Kidney glomerular epithelial cell (primary cell): ENCODE measurements around the gene TANC1.
"Not testable (repeated sequence)": the region's sequence is repeated elsewhere in the genome, so short reads cannot be mapped to it uniquely, and the experiment has no call there.

Source experiments
- DNase-seq: peaks from one replicate; lab custom pipeline; 2025; lab: John Stamatoyannopoulos, UW

Gene TANC1

GRCh38 chr2:159140070-159140769 is 171.8 kb downstream of the TANC1 start:
- DNase-seq: no peak

DNA sequence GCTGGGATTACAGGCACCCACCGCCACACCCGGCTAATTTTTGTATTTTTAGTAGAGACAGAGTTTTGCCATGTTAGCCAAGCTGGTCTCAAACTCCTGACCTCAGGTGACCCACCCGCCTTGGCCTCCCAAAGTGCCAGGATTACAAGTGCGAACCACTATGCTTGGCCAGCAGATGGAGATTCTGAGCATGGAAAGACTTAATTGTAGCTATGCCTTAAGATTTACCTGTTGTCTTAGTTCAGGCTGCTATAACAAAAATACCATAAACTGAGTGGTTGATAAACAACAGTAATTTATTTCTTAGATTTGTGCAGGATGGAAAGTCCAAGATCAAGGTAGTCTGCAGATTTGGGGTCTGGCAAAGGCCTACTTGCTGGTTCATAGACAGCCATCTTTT is 172.4 kb downstream of the TANC1 start:
- not testable (repeated sequence) for DNase-seq

DNA sequence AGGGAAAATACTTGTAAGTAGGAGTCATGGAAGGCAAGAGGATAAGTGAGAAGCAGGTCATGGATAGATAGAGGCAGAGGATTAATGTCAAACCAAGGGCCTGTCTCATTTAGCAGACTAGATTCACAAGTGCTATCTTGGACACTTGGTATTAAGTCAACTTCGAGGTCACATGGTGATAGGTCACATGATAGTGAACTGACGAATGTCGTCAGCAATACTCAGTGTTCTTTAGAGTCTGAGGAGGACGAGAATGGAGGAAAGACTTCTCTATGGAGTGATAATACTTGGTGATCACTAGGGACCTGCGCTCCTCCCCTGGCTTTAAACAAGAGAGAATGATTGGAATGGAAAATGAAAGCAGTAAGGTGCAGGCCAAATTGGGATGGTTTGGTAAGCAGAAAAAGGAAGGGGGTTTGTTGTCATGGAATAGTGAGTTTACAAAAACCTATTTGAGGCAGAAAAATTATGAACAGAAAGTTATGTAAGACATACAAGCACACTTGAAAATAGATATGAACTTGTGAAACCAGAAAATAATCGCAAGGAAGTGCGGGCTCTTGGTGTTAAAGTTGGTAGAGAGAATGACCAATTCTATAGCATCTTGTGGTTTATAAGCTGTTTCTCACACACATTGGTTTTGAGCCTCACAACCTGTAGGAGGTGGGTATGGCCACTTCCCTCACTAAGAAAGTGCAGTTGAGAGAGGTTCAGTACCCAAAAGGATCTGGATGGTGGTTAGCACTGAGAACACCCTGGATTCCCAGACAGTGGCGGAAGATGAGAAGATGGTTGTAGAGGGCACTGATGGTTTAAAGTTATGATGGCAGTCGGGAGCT is 176.6 kb downstream of the TANC1 start:
- no peak for DNase-seq

DNA sequence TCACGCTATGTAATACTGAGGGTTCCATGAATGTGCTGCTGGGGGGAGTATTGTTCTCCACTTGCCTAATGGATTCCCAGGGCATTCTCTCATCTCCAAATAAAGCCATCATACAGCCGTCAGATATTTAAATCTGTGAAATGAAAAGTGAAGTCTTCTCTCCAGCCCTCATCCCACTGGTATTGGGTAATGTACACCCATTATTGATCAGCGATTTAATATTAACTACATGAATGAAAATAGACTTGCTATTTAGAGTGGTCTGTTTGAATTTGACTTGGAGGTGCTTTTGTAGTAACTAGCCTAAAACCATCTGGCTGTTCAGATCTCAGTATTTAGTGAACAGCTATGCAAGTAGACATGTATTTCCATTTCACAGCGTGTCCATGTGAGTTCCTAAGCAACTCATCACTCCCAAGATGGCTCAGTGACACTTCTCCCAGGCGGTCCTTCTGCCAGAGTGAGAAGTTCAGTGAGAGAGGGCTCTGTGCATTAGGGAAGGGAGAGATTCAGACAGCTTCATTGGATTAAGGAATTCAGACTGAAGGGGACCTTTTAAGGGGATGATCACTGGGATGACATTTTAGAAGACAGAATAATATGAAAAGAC is 177.4 kb downstream of the TANC1 start:
- no peak for DNase-seq

GRCh38 chr2:159146996-159147666 is 178.7 kb downstream of the TANC1 start:
- no peak for DNase-seq

DNA sequence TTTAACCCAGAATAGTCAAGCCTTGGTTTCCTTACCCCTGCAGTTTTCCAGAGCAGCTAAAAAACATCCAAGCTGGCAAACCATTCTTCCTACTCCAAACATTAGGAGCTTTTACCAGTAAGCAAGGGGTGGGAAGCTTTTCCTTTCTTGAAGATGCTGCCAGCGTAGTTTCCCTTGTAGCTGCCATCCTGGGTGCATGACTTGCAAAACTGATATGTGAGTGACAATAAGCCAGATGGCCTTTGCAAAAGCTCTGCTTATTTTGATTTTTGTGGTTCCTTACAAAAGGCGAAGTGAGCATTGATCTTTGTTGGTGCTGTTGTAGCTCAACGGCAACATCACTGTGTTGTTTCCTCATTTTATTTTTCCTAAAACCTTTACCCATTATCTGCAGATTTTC is 179.2 kb downstream of the TANC1 start:
- DNase-seq: no peak

DNA sequence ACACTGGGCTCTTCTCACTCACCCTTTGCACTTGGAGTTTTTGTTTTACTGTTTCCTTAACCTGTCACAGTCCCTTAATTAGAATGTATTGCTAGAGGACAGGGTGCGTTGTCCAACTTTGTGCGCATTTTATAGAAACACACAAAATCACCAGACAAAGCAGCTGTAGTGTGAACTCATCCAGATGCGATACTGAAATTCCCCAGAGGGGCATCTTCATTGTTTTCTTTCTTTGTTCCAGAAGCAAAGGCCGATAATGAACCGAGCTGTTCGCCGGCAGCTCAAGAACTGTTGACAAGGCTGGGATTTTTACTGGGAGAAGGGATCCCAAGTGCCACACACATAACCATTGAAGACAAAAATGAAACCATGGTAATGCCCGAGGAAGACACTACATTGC is 180.5 kb downstream of the TANC1 start:
- DNase-seq: no peak

- DNase-seq: no peak
Measured at GRCh38 chr2:159149747-159150146, 181.3 kb downstream of the TANC1 start.

DNA sequence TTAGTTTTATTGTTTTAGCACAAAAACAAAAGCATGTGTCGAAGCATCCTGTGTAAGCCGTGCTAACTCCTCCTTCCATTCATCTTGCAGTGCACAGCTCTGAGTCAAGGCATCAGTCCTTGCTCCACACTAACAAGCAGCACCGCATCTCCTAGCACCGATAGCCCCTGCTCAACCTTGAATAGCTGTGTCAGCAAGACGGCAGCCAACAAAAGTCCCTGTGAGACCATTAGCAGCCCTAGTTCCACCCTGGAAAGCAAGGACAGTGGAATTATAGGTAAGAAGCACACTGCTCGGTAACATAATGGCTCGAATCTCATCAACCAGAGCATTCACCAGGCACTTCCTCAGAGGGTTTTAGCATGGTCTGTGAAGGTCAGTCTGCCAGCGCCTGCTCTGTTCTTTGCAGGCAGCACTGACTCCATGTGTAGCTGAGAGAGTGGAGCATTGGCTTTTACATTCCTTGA is 181.9 kb downstream of the TANC1 start:
- DNase-seq: no peak

- no peak for DNase-seq
Measured at GRCh38 chr2:159151198-159152127, 183.0 kb downstream of the TANC1 start.

DNA sequence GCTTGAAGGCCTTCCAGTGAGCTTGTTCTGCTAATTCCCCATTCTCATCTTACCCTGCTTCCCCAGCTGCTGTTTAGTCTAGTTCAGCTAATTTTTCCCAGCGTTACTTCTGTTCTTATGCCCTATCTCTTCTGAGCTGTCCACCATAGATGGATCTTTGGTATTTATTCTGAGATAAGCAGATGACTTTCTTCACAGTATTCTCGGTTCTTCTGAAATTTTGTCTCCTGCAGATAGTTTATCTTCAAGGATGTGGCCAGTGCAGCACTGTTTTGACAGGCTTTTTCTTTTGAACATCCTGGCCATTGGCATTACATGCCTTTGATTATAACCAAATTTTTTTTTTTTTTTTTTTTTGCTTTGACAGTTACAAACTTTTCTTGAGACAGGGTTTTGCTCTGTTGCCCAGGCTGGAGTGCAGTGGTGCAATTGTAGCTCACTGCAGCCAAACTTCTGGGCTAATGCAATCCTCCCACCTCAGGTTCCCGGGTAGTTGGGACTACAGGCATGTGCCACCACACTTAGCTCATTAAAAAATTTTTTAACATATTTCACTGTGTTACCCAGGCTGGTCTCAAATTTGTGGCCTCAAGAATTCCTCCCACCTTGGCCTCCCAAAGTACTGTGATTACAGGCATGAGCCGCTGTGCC is 183.8 kb downstream of the TANC1 start:
- DNase-seq: no peak

DNA sequence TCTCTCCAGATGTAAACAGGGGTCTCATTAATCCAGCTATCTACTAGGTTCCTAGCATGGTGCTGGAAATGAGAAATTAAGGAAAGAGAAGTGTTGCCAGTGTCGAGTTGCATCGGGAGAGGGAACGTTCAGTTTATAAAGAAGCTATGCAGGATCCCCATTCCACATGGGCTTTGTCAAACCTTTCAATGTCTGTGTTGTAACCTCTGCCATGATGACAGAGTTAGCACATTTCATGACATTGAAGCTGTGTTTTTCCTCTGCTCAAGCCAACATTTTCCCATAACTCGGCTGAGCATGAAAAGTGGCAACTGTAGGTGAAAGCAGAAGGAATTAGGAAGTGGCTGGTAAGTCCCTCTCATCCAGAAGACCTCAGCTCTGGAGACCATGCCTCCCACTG is 184.6 kb downstream of the TANC1 start:
- no peak for DNase-seq

- DNase-seq: no peak
Measured at GRCh38 chr2:159153463-159153862, 185.0 kb downstream of the TANC1 start.

DNA sequence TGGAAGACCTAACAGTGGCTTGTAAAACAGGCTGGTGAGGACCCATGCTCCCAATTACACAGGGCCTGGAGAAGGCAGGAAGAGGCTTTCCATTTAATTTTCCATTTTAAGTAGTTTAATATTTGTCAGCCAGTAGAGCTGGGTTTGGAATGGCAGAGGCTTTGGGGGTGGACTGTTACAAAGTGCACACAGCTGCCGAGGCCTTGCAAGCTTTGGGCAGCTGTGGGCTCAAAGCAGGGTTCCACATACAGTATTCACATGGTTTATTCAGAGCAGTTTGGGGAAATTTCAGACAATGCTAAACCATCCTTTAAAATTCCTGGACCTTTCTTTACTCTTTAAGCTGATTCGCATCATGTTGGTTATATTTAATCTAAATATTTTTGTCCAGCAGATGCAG is 185.5 kb downstream of the TANC1 start:
- no peak for DNase-seq

DNA sequence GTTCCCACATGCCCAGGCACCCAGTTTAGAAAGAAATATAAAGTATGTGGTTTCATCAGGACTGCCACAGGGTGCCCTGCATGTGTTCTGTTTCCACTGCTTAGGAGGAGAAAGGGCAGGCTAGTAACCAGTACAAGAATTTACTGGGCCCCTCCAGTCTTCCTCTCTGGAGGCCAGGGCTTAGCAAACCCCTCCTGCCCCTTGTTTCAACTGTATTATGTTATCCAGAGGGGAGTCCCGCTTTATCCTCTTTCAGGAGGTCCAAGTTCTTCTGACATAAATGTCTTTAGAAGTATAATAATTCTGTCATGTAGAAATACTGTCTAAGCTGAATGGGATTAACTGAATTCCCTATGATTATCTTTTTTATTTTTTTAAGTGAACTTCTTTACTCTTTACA is 185.9 kb downstream of the TANC1 start:
- DNase-seq: no peak

DNA sequence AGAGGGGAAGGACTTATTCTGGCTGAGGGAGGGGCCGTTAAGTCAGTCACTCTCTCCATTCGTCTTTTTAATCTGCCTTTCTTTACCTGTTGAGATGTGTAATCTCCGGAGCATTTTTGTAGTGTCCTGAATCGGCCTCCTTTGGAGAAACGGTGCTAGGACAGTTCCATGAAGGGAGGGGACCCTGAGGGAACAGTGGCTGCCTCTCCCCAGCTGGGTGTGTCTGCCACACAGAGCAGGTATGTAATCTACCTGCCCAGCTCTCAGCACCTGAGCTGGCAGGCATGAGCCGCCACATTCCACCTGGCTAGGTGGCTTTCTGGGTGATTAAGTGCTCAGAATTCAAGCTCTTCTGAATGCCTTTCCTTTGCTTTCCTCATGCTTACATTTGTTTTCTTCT is 186.9 kb downstream of the TANC1 start:
- no peak for DNase-seq

DNA sequence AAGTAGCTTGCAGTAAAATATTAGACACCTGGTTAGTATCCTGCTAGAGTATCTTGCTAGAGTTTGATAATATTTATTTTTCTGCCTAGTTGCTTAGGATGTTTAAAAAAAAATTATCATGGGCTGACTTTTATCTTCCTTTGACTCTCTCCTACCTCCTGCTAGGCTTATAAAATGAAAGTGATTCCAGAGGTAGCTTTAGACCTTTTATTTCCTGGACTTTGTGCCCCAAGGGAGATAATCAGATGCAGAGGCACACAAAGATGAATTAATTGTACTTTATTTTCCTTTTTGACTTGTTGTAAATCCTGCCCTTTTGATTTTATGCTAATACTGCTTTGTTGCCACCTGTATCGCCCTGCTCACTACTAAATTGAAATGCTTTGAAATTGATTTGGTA is 187.4 kb downstream of the TANC1 start:
- no peak for DNase-seq

DNA sequence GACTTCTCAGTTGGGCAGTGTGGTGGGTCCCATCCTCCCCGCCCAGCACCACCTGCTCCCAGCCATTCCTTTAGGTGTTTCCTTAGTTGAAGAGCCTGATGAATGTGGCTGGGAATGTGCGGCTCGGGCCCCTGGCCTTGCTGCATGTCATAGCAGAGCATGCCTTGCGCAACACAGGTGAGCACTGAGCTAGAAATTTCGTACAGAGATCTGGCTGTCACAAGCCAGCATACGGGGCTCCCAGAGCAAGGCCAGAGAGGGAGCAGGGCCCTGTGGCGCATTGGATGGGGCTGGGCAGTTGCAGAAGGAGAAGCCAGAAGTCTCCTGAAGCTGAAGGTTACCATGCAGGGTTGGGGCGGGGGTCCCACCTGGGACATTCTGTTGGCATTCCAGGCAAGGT is 188.4 kb downstream of the TANC1 start:
- DNase-seq: no peak

- no peak for DNase-seq
Measured at GRCh38 chr2:159157361-159158209, 189.1 kb downstream of the TANC1 start.

- no peak for DNase-seq
Measured at GRCh38 chr2:159160412-159160811, 192.0 kb downstream of the TANC1 start.
